Epithelial cell of esophagus (primary cell): ENCODE data around the gene IL1RAP.

Experiments
- DNase-seq: peaks from one replicate; pipeline ENCODE4 v3.0.0; 2010; ENCODE audit warnings: low read depth
- H3K4me3 ChIP-seq: 2 replicates; pipeline ENCODE4 v1.5.1; 2011; ENCODE audit warnings: mild to moderate bottlenecking, low read length, control low read depth
- CTCF ChIP-seq: IDR thresholded peaks from 2 replicates; pipeline ENCODE4 v1.5.1; 2011; ENCODE audit warnings: low read depth, mild to moderate bottlenecking, low read length, control low read depth, inconsistent platforms; ENCODE audit not compliant: insufficient read depth; ENCODE audit errors: missing control alignments

The IL1RAP gene

GRCh38 chr3:190538288-190538687 is 24.4 kb downstream of the IL1RAP start:
- TF ChIP-seq CTCF: no peak
- H3K4me3 ChIP-seq: no peak overlapping the region

DNA sequence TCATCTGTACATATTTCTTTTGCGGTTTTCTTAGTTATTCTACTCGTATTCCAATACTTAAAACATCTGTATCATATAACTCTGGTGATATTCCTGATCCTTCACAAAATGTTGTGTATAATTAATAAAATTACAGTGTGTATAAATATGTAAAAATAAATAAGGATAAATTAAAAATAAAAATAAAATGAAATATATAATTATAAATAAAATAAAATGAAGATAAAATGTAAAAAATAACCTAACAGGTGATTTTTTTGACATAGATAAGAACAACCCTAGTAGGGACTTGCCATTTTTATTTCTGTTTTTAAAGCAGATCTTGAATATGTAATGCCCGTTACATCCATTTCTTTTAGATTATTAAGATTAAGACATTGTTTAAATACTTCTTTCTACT is 25.6 kb downstream of the IL1RAP start:
- TF ChIP-seq CTCF: no peak
- H3K4me3 ChIP-seq: no peak overlapping the region
- DNase-seq: no peak

More at GRCh38 chr3:190538288-190538687, 24.4 kb downstream of the IL1RAP start:
- DNase-seq: no peak

DNA sequence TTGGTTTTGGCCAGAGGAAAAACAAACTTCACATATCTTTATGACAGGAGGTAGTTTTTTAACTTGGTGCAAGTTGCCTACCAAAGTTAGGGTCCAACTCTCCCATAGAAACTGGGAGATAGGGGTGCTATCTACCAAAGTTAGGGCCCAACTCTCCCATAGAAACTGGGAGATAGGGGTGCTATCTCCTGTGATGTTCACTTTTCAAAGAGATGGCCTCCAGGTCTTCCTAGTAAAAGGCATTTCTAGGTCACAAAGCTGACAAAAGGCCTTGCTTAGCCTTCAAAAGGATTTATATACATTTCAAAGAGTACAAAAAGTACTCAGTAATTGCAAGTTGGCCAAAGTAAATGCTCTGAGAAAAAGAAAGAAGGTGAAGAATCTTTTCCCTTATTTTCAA is 27.1 kb downstream of the IL1RAP start:
- TF ChIP-seq CTCF: no peak
- no peak overlapping the region for H3K4me3 ChIP-seq
- no peak for DNase-seq

- no peak for TF ChIP-seq CTCF
- H3K4me3 ChIP-seq: no peak overlapping the region
- DNase-seq: no peak
Measured at GRCh38 chr3:190541560-190541959, 27.7 kb downstream of the IL1RAP start.

DNA sequence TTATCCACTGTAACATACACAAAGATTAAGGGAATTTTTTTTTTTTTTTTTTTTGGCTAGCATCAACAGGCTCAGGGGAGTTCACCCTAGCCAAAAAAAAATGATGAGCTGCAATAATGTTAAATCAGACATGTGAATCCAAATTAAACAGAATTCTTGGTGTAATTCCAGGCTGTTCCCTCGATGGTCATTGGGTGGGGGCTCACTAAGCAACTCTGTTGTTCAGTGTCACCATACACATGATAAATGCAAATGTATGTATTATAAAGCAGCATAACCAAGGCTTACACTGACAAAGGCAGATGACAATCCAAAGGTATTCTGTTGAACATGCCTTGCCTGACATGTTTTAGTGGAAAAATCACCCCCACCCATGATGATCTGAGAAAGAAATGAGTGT is 29.0 kb downstream of the IL1RAP start:
- DNase-seq: no peak
- no peak overlapping the region for H3K4me3 ChIP-seq
- no peak for TF ChIP-seq CTCF

DNA sequence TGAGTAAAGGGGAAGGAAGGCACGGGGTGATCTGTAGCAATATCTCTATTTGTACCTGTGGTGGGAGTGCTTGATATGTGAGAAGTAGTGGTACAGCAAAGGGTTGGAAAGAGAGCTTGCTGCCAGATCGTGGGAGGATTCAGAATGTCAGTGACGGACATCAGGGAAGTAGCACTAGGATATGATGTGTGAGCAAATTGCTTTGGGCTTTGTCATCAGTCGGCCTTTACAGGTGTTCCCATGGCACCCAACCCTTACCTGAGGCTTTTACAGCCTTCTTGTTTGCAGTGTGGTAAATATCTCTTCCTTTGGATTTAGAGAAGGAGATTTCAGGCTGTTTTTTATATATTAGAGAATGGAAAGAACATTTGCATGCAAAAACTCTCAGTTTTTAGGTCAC is 29.8 kb downstream of the IL1RAP start:
- TF ChIP-seq CTCF: no peak
- no peak overlapping the region for H3K4me3 ChIP-seq
- DNase-seq: peak; percentile 92

DNA sequence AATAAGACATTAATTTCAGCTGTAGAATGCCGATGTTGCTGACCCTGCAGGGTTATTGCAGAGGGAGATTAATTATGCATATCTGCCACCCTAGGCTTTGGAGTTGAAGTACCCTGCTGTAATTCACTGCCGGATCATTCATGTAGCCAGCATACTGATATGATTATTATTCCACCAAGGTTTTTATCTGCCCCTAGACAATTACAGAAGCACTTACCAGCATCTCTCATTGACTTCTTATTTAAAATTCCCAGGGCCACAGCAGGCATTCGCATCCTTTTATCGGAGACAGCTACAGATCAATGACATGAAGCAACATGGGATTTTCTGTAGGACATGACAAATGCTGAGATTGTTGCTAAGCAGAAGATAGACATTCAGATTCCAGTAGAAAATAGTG is 31.3 kb downstream of the IL1RAP start:
- no peak overlapping the region for H3K4me3 ChIP-seq
- no peak for DNase-seq
- no peak for TF ChIP-seq CTCF
